HL-60 (cell line): ENCODE data around the gene B4GALT6.

Experiments used
- DNase-seq, 2 experiments: peaks; one replicate each; pipeline ENCODE4 v3.0.0-alpha.2; 2010 to 2020; ENCODE audit warnings: low read depth in 1 of 2, low spot score in 1 of 2
- H3K27ac ChIP-seq: fragments of 250-450 bp; sonication (Bioruptor Pico); replicated peaks from 2 replicates; pipeline ENCODE4 v1.5.1; 2020; ENCODE audit warnings: mild to moderate bottlenecking, moderate library complexity
- H3K27me3 ChIP-seq: fragments of 250-450 bp; sonication (Bioruptor Pico); 2 replicates; pipeline ENCODE4 v1.5.1; 2021; ENCODE audit warnings: mild to moderate bottlenecking, moderate library complexity; ENCODE audit not compliant: insufficient read depth, poor library complexity, severe bottlenecking
- H3K4me3 ChIP-seq: replicated peaks from 2 replicates; pipeline ENCODE4 v1.5.1; 2011; ENCODE audit warnings: mild to moderate bottlenecking, control low read depth, low read length; ENCODE audit not compliant: insufficient read depth
- CTCF ChIP-seq: IDR thresholded peaks from one replicate; pipeline ENCODE4 v1.5.1; 2011; ENCODE audit warnings: low read length, control low read depth, inconsistent platforms; ENCODE audit not compliant: insufficient read depth
- GABPA ChIP-seq: IDR thresholded peaks from 2 replicates; pipeline ENCODE4 v1.6.1; 2012; ENCODE audit warnings: low read depth
- POLR2AphosphoS5 ChIP-seq: IDR thresholded peaks from 2 replicates; pipeline ENCODE4 v1.6.1; 2012; ENCODE audit warnings: low read depth
- SPI1 ChIP-seq: IDR thresholded peaks from 2 replicates; pipeline ENCODE4 v1.6.1; 2012; ENCODE audit warnings: low read depth, mild to moderate bottlenecking, borderline replicate concordance
- TF ChIP-seq, protein P1 (sequence below): IDR thresholded peaks from 2 replicates; pipeline ENCODE4 v1.6.1; 2012; ENCODE audit warnings: low read depth; ENCODE audit not compliant: insufficient replicate concordance

Gene B4GALT6

DNA sequence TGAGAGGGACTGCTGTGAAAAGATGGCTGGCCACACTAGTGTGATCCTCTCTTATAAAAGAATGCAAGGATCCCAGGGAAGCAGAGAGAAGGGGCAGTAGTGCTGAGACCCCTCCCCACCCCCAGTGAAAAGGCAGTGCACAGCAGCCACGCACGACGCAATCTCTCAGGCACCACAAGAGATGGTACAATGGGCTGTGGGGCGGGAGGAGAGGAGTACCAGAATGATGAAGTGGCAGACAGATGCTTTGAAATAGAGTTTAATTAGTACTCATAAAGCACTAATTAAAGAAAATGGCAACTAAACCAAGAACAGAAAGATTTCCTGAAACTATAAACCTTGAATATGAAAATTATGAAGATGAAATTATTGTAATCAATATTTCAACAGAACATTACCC lies 29.0 kb downstream of the B4GALT6 start:
- Histone ChIP-seq H3K27me3 (peaks cover 5% of the 10 kb centered on the region), H3K27ac (no peak overlapping the region), H3K4me3 (no peak overlapping the region)
- TF ChIP-seq POLR2AphosphoS5 (no peak), CTCF (no peak), SPI1 (no peak), GABPA (no peak)
- TF ChIP-seq, protein P1, sequence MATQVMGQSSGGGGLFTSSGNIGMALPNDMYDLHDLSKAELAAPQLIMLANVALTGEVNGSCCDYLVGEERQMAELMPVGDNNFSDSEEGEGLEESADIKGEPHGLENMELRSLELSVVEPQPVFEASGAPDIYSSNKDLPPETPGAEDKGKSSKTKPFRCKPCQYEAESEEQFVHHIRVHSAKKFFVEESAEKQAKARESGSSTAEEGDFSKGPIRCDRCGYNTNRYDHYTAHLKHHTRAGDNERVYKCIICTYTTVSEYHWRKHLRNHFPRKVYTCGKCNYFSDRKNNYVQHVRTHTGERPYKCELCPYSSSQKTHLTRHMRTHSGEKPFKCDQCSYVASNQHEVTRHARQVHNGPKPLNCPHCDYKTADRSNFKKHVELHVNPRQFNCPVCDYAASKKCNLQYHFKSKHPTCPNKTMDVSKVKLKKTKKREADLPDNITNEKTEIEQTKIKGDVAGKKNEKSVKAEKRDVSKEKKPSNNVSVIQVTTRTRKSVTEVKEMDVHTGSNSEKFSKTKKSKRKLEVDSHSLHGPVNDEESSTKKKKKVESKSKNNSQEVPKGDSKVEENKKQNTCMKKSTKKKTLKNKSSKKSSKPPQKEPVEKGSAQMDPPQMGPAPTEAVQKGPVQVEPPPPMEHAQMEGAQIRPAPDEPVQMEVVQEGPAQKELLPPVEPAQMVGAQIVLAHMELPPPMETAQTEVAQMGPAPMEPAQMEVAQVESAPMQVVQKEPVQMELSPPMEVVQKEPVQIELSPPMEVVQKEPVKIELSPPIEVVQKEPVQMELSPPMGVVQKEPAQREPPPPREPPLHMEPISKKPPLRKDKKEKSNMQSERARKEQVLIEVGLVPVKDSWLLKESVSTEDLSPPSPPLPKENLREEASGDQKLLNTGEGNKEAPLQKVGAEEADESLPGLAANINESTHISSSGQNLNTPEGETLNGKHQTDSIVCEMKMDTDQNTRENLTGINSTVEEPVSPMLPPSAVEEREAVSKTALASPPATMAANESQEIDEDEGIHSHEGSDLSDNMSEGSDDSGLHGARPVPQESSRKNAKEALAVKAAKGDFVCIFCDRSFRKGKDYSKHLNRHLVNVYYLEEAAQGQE, result no peak
- DNase-seq, result no peak

- Histone ChIP-seq H3K27me3 (peaks cover 16% of the 10 kb centered on the region), H3K27ac (no peak overlapping the region), H3K4me3 (no peak overlapping the region)
- no peak for DNase-seq
- TF ChIP-seq, protein P1, result no peak
- no peak for TF ChIP-seq GABPA
- no peak for TF ChIP-seq SPI1
- no peak for TF ChIP-seq POLR2AphosphoS5
- no peak for TF ChIP-seq CTCF
Measured at GRCh38 chr18:31652877-31653276, 31.5 kb downstream of the B4GALT6 start.

- Histone ChIP-seq H3K27ac (no peak overlapping the region), H3K4me3 (no peak overlapping the region), H3K27me3 (peaks cover 16% of the 10 kb centered on the region)
- DNase-seq, result no peak
- TF ChIP-seq CTCF, result no peak
- TF ChIP-seq GABPA, result no peak
- TF ChIP-seq, protein P1, result no peak
- TF ChIP-seq SPI1, result no peak
- TF ChIP-seq POLR2AphosphoS5, result no peak
Measured at GRCh38 chr18:31652357-31652756, 32.0 kb downstream of the B4GALT6 start.
